OCI-LY7 (cell line): Measurements from ENCODE around the gene DHRS7B.

Source experiments
- EZH2phosphoT487 ChIP-seq: fragments of 200-600 bp; sonication (generic); IDR thresholded peaks from 2 replicates; pipeline ENCODE4 v1.6.1; 2018; ENCODE audit warnings: low read depth, borderline replicate concordance, mild to moderate bottlenecking, mixed run types, antibody characterized with exemption, low read length, moderate library complexity, mixed read lengths
- TF ChIP-seq, protein P1 (sequence below): fragments of 200-600 bp; sonication (generic); conservative IDR thresholded peaks from 2 replicates; pipeline ENCODE4 v1.5.1; 2014; ENCODE audit warnings: mild to moderate bottlenecking, antibody characterized with exemption, low read length, moderate library complexity, mixed read lengths

DNA sequence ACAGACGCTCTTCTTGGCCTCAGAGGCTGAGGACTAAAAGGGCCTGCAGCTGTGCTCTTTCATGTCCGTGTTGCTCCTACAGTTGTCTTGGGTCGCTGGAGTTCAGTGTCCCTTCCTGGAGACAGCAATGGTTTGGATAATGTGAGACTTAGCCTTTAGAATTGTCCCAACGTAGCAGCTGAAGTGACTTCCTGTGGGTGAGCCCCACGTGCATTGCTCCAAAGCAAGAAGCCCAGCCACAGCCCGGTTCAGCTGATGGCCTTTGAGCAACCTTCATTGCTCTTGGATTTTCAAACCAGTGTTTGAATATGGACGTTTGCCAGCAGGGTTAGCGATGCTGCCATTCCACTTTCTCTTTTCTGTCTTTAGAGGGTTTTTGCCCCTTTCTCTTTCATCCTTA lies 67.5 kb downstream of the DHRS7B start:
- TF ChIP-seq EZH2phosphoT487 = no peak
- TF ChIP-seq, protein P1, sequence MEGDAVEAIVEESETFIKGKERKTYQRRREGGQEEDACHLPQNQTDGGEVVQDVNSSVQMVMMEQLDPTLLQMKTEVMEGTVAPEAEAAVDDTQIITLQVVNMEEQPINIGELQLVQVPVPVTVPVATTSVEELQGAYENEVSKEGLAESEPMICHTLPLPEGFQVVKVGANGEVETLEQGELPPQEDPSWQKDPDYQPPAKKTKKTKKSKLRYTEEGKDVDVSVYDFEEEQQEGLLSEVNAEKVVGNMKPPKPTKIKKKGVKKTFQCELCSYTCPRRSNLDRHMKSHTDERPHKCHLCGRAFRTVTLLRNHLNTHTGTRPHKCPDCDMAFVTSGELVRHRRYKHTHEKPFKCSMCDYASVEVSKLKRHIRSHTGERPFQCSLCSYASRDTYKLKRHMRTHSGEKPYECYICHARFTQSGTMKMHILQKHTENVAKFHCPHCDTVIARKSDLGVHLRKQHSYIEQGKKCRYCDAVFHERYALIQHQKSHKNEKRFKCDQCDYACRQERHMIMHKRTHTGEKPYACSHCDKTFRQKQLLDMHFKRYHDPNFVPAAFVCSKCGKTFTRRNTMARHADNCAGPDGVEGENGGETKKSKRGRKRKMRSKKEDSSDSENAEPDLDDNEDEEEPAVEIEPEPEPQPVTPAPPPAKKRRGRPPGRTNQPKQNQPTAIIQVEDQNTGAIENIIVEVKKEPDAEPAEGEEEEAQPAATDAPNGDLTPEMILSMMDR = no peak
